22Rv1 (cell line): ENCODE measurements around the gene STEAP4.

ENCODE experiments used
- ZFX ChIP-seq: fragments of 450-650 bp; IDR thresholded peaks from 2 replicates; pipeline ENCODE4 v1.6.1; 2017; ENCODE audit warnings: antibody characterized with exemption, borderline replicate concordance
- TF ChIP-seq, protein P1 (sequence below): fragments of 450-650 bp; IDR thresholded peaks from 2 replicates; pipeline ENCODE4 v1.5.1; 2017; ENCODE audit warnings: mild to moderate bottlenecking

DNA sequence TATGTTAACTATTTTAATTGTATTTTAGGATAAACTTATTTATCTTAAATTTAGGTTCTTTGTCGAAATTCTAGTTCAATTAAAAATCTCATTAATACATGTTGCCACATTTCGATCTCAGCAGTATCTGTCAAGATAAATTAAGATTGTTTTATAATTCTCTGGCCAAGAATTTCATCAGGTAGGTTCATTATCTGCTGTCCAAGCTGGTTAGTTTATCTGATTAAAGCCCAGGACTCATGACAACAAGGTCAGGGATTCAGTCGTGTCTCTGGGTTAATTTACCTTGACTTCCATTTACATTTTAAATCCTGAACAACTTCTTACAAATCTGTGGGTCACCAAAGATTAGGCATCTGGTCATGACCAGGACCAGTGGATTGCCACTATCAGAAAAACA, 7.6 kb downstream of the STEAP4 start:
- TF ChIP-seq, protein P1, sequence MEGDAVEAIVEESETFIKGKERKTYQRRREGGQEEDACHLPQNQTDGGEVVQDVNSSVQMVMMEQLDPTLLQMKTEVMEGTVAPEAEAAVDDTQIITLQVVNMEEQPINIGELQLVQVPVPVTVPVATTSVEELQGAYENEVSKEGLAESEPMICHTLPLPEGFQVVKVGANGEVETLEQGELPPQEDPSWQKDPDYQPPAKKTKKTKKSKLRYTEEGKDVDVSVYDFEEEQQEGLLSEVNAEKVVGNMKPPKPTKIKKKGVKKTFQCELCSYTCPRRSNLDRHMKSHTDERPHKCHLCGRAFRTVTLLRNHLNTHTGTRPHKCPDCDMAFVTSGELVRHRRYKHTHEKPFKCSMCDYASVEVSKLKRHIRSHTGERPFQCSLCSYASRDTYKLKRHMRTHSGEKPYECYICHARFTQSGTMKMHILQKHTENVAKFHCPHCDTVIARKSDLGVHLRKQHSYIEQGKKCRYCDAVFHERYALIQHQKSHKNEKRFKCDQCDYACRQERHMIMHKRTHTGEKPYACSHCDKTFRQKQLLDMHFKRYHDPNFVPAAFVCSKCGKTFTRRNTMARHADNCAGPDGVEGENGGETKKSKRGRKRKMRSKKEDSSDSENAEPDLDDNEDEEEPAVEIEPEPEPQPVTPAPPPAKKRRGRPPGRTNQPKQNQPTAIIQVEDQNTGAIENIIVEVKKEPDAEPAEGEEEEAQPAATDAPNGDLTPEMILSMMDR = no peak
- no peak for TF ChIP-seq ZFX
